ENCODE measurements around the gene TNP2.
A peak's percentile ranks its signal among the peaks of the same experiment; 100 is the strongest.

TNP2 gene

DNA sequence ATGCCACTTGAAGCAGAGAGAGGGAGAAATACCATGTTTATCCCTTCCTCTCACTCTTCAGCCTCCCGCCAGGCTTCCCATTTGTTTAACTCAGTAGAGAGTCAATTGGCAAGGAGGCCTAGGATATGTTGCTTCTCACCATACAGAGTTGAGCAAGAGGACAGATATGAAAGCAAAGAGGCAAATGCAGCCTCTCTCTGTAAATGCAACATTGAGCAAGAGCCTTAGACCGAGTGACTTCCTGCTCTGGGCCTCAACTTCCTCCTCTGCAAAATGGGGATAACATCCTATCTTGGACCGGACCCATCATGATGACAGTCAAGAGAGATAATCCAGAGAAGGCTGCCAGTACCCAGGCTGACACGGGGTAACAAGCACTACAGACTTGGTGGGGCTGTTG is 49.9 kb downstream of the TNP2 start:
- TF ChIP-seq, protein P1, sequence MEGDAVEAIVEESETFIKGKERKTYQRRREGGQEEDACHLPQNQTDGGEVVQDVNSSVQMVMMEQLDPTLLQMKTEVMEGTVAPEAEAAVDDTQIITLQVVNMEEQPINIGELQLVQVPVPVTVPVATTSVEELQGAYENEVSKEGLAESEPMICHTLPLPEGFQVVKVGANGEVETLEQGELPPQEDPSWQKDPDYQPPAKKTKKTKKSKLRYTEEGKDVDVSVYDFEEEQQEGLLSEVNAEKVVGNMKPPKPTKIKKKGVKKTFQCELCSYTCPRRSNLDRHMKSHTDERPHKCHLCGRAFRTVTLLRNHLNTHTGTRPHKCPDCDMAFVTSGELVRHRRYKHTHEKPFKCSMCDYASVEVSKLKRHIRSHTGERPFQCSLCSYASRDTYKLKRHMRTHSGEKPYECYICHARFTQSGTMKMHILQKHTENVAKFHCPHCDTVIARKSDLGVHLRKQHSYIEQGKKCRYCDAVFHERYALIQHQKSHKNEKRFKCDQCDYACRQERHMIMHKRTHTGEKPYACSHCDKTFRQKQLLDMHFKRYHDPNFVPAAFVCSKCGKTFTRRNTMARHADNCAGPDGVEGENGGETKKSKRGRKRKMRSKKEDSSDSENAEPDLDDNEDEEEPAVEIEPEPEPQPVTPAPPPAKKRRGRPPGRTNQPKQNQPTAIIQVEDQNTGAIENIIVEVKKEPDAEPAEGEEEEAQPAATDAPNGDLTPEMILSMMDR (IDR thresholded peaks at IDR 0.05; ENCODE audit: unreplicated experiment in 3 of 3) = no peak
- H3K27ac Mint-ChIP-seq = no peak overlapping the region
- peaks cover 7% of the 10 kb centered on the region for H3K27me3 Mint-ChIP-seq (ENCODE audit: low read depth)
- H3K36me3 Mint-ChIP-seq (ENCODE audit: low read depth) = peaks cover 3% of the 10 kb centered on the region
- no peak overlapping the region for H3K4me3 Mint-ChIP-seq
- no peaks in the 10 kb centered on the region for H3K4me1 Mint-ChIP-seq
- H3K9me3 Mint-ChIP-seq = peaks cover 14% of the 10 kb centered on the region

DNA sequence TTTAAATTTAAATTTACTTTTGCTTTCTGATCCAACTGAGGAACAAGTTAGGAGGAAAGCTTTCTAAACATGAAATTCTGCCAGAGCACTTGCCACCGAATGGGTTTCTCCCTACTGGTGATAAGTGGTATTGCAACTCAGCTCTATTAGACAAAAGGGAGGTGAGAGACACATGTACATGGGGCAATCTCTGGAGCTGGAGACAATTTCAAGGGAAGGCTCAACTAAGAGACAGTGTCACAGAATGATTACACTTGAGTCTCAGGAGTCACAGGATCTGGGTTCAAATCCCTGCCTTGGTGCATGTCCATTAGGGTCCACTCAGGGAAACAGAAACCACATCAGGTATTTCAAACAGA is 50.5 kb downstream of the TNP2 start:
- Mint-ChIP-seq H3K4me1 (no peaks in the 10 kb centered on the region), H3K27me3 (ENCODE audit: low read depth) (peaks cover 5% of the 10 kb centered on the region), H3K9me3 (peaks cover 14% of the 10 kb centered on the region), H3K27ac (no peak overlapping the region), H3K4me3 (no peak overlapping the region), H3K36me3 (ENCODE audit: low read depth) (peaks cover 3% of the 10 kb centered on the region)
- TF ChIP-seq, protein P1 (IDR thresholded peaks at IDR 0.05; ENCODE audit: unreplicated experiment in 3 of 3) = peak in 2 of 3 experiments; percentile 4 to 37
